Uterus (tissue), 2 donors: Measurements from ENCODE around the gene ST7.

Experiments used
- POLR2A ChIP-seq, 2 donors: fragments of 450-650 bp; IDR thresholded peaks; one replicate each; pipeline ENCODE4 v1.6.1; 2016; ENCODE audit warnings: antibody characterized with exemption in 2 of 2, mild to moderate bottlenecking in 1 of 2, moderate library complexity in 1 of 2
- TF ChIP-seq, protein P1 (sequence below), 4 experiments: fragments of 200-600 bp in 2 of 4; fragments of 450-650 bp in 2 of 4; sonication (generic) in 2 of 4; IDR thresholded peaks; one replicate each; pipeline ENCODE4 v1.5.1; 2016 to 2019; ENCODE audit warnings: antibody characterized with exemption in 4 of 4, mild to moderate bottlenecking in 2 of 4, moderate library complexity in 1 of 4

DNA sequence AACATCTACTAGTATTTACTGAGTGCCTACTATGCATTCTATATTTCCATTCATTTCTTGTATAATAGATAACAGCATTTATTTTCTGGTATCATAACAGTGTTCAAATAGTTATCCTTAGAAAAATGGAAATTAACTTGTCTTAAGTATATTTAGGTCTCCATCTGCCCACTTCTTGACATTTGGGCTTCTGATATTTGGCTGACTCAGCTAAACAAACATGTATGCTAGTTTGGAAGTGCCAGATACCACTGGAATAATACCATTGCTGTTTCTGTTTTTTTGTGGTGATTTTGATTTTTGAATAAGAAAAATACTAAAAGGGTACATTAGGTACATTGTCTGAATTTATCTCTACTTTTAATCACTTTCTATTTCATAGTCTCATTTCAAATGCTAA lies 169.2 kb downstream of the ST7 start:
- TF ChIP-seq, protein P1, sequence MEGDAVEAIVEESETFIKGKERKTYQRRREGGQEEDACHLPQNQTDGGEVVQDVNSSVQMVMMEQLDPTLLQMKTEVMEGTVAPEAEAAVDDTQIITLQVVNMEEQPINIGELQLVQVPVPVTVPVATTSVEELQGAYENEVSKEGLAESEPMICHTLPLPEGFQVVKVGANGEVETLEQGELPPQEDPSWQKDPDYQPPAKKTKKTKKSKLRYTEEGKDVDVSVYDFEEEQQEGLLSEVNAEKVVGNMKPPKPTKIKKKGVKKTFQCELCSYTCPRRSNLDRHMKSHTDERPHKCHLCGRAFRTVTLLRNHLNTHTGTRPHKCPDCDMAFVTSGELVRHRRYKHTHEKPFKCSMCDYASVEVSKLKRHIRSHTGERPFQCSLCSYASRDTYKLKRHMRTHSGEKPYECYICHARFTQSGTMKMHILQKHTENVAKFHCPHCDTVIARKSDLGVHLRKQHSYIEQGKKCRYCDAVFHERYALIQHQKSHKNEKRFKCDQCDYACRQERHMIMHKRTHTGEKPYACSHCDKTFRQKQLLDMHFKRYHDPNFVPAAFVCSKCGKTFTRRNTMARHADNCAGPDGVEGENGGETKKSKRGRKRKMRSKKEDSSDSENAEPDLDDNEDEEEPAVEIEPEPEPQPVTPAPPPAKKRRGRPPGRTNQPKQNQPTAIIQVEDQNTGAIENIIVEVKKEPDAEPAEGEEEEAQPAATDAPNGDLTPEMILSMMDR (IDR thresholded peaks at IDR 0.05) = no peak
- TF ChIP-seq POLR2A (IDR thresholded peaks at IDR 0.05) = no peak
